Erythroblast (primary cell): Measurements from ENCODE around the gene SLC2A3.

Source experiments
- GATA1 ChIP-seq: IDR thresholded peaks from 2 replicates; pipeline ENCODE4 v1.6.1; 2011; ENCODE audit warnings: low read depth, mild to moderate bottlenecking, control low read depth, low read length, moderate library complexity
- POLR2A ChIP-seq: IDR thresholded peaks from 2 replicates; pipeline ENCODE4 v1.6.1; 2011; ENCODE audit warnings: mild to moderate bottlenecking, low read length

- TF ChIP-seq POLR2A (no peak), GATA1 (no peak)
Measured at GRCh38 chr12:7966563-7966962, 30.6 kb upstream of the SLC2A3 start.
